GM12874 (cell line): ENCODE results near the gene CD2BP2.

Source experiments
- CTCF ChIP-seq: IDR thresholded peaks from 2 replicates; pipeline ENCODE4 v1.5.1; 2011; ENCODE audit warnings: low read depth, mild to moderate bottlenecking, control low read depth, low read length, moderate library complexity; ENCODE audit not compliant: insufficient read depth

CD2BP2 gene

GRCh38 chr16:30395992-30396585 lies 41.0 kb upstream of the CD2BP2 start:
- no peak for TF ChIP-seq CTCF

GRCh38 chr16:30395155-30395991 lies 40.3 kb upstream of the CD2BP2 start, which contains the start of gene ZNF48:
TSS of gene ZNF48 (plus strand) at chr16:30395420. CDS start at chr16:30395795, 375 bp downstream.
- TF ChIP-seq CTCF, result peak; percentile 56

GRCh38 chr16:30394592-30395154 lies 39.6 kb upstream of the CD2BP2 start:
- no peak for TF ChIP-seq CTCF

- no peak for TF ChIP-seq CTCF
These were observed 28.4 kb upstream of the CD2BP2 start for GRCh38 chr16:30383521-30383920.

GRCh38 chr16:30382111-30382881 lies 27.2 kb upstream of the CD2BP2 start, which contains the start of gene SEPTIN1:
TSS of gene SEPTIN1 (minus strand) at chr16:30382561. CDS start at chr16:30382542, 19 bp downstream.
- no peak for TF ChIP-seq CTCF

- no peak for TF ChIP-seq CTCF
These were observed 26.4 kb upstream of the CD2BP2 start for GRCh38 chr16:30381291-30382041.

- no peak for TF ChIP-seq CTCF
These were observed 25.7 kb upstream of the CD2BP2 start for GRCh38 chr16:30380803-30381208.
